ENCODE data around the gene HK2.
"Not testable (repeated sequence)": the region's sequence is repeated elsewhere in the genome, so short reads cannot be mapped to it uniquely, and the experiment has no call there.

Gene HK2

GRCh38 chr2:74834792-74835755 is 1.1 kb downstream of the HK2 start:
- DNase-seq (ENCODE audit: low read depth in 2 of 2) = no peak

GRCh38 chr2:74835831-74836674 is 2.1 kb downstream of the HK2 start:
- no peak for DNase-seq (ENCODE audit: low read depth in 2 of 2)

GRCh38 chr2:74836675-74837401 is 2.9 kb downstream of the HK2 start:
- DNase-seq (ENCODE audit: low read depth in 2 of 2) = no peak

GRCh38 chr2:74841641-74842040 is 7.7 kb downstream of the HK2 start:
- DNase-seq (ENCODE audit: low read depth in 2 of 2) = no peak

- DNase-seq (ENCODE audit: low read depth in 2 of 2) = no peak
Observed at GRCh38 chr2:74843433-74843832, 9.5 kb downstream of the HK2 start.

GRCh38 chr2:74843899-74844298 is 10.0 kb downstream of the HK2 start:
- no peak for DNase-seq (ENCODE audit: low read depth in 2 of 2)

- DNase-seq (ENCODE audit: low read depth in 2 of 2) = no peak
Observed at GRCh38 chr2:74844752-74845151, 10.8 kb downstream of the HK2 start.

GRCh38 chr2:74845217-74845751 is 11.4 kb downstream of the HK2 start:
- DNase-seq (ENCODE audit: low read depth in 2 of 2) = no peak

- no peak for DNase-seq (ENCODE audit: low read depth in 2 of 2)
Observed at GRCh38 chr2:74845991-74846390, 12.1 kb downstream of the HK2 start.

- no peak for DNase-seq (ENCODE audit: low read depth in 2 of 2)
Observed at GRCh38 chr2:74846481-74846880, 12.6 kb downstream of the HK2 start.

- DNase-seq (ENCODE audit: low read depth in 2 of 2) = no peak
Observed at GRCh38 chr2:74847070-74847858, 13.3 kb downstream of the HK2 start.

GRCh38 chr2:74849228-74849892 is 15.4 kb downstream of the HK2 start:
- peak in 1 of 2 donors; percentile 30 for DNase-seq (ENCODE audit: low read depth in 2 of 2)

GRCh38 chr2:74850496-74851190 is 16.7 kb downstream of the HK2 start:
- DNase-seq (ENCODE audit: low read depth in 2 of 2) = no peak

GRCh38 chr2:74851191-74851566 is 17.3 kb downstream of the HK2 start:
- no peak for DNase-seq (ENCODE audit: low read depth in 2 of 2)

- not testable (repeated sequence) for DNase-seq (ENCODE audit: low read depth in 2 of 2)
Observed at GRCh38 chr2:74853360-74853759, 19.4 kb downstream of the HK2 start.

- DNase-seq (ENCODE audit: low read depth in 2 of 2) = no peak
Observed at GRCh38 chr2:74854401-74854800, 20.5 kb downstream of the HK2 start.

- not testable (repeated sequence) for DNase-seq (ENCODE audit: low read depth in 2 of 2)
Observed at GRCh38 chr2:74855114-74855707, 21.3 kb downstream of the HK2 start.

- DNase-seq (ENCODE audit: low read depth in 2 of 2) = no peak
Observed at GRCh38 chr2:74856004-74856578, 22.2 kb downstream of the HK2 start.

- no peak for DNase-seq (ENCODE audit: low read depth in 2 of 2)
Observed at GRCh38 chr2:74856599-74856998, 22.7 kb downstream of the HK2 start.
